H1 (cell line): ENCODE measurements around the gene FAM193B. TPM values are rescaled to one million over a fixed set of nuclear protein-coding genes. Genes with fewer than 3 reads are reported as not detected.

Experiments
- HDAC6 ChIP-seq: IDR thresholded peaks from one replicate; pipeline ENCODE4 v1.7.1; 2012; ENCODE audit warnings: low read depth, mild to moderate bottlenecking, inconsistent platforms, low read length, moderate library complexity
- KDM1A ChIP-seq: fragments of 200-600, 300-600 bp; sonication (generic); IDR thresholded peaks from 2 replicates; pipeline ENCODE4 v1.7.1; 2016; ENCODE audit warnings: mild to moderate bottlenecking, low read length, borderline replicate concordance
- SUZ12 ChIP-seq: fragments of 200-600 bp; sonication (generic); IDR thresholded peaks from 2 replicates; pipeline ENCODE4 v1.6.1; 2012; ENCODE audit warnings: mild to moderate bottlenecking, inconsistent platforms, low read length, moderate library complexity, mixed read lengths
- polyA plus RNA-seq, 7 experiments: library from polyadenylated mRNA; depleted of rRNA in 3 of 7; stranded (reverse) in 5 of 7; unstranded in 2 of 7; fragments of >200 nt in 5 of 7; fragments of 200-250 nt in 2 of 7; gene quantifications; 1 replicate in 5 of 7; 2 replicates in 1 of 7; 4 replicates in 1 of 7; pipeline versions ENCODE4 v1.2.1 to v1.2.3, GENCODE V29; 2011 to 2013; ENCODE audit warnings: missing spikeins in 2 of 7, mixed read lengths in 2 of 7
- total RNA-seq: library from RNA; stranded (reverse); fragmentation: NEBNext Ultra II Directional; extraction: Animal tissue kit (Norgen Biotek cat#: 25700); gene quantifications from 2 replicates; pipeline ENCODE4 v1.2.1, GENCODE V29; 2021

Gene FAM193B
- total and polyA plus RNA-seq, 2 of the 8 experiments (the other 6 are each of a cell fraction or from before 2014, with no cell fraction given), result 49.9 to 69.8 TPM

GRCh38 chr5:177595026-177595585 lies 40.7 kb upstream of the FAM193B start (continued):
- no peak for TF ChIP-seq KDM1A
- no peak for TF ChIP-seq SUZ12
- no peak for TF ChIP-seq HDAC6
- TF ChIP-seq, all 59 proteins: peak for 0
